Colonic mucosa (tissue), 4 donors: ENCODE measurements around the gene PPP1R1C. TPM values are rescaled to one million over a fixed set of nuclear protein-coding genes. Genes with fewer than 3 reads are reported as not detected.
"Not testable (repeated sequence)": the region's sequence is repeated elsewhere in the genome, so short reads cannot be mapped to it uniquely, and the experiment has no call there.

ENCODE experiments used
- DNase-seq: peaks from one replicate; pipeline ENCODE4 v3.0.0-alpha.2; 2020
- H3K27ac ChIP-seq: fragments of 200-600 bp; one replicate; pipeline ENCODE4 v1.8.0; 2021
- H3K27me3 ChIP-seq: fragments of 200-600 bp; one replicate; pipeline ENCODE4 v1.8.0; 2021
- H3K36me3 ChIP-seq: fragments of 200-600 bp; one replicate; pipeline ENCODE4 v1.8.0; 2021
- H3K4me1 ChIP-seq: fragments of 200-600 bp; one replicate; pipeline ENCODE4 v1.8.0; 2021; ENCODE audit warnings: mild to moderate bottlenecking
- H3K4me3 ChIP-seq: fragments of 200-600 bp; one replicate; pipeline ENCODE4 v1.8.0; 2021
- H3K9ac ChIP-seq, 2 donors: one replicate each; pipeline ENCODE4 v1.7.0; 2013; ENCODE audit warnings: control low read depth in 2 of 2, low read depth in 2 of 2, low read length in 2 of 2
- H3K9me3 ChIP-seq: fragments of 200-600 bp; one replicate; pipeline ENCODE4 v1.8.0; 2021
- intact Hi-C: fragments of 100-400 bp; cut with DNase I; formaldehyde crosslinking; loops from one replicate; pipeline ENCODE4 v1.14.1; 2022
- total RNA-seq, 2 donors: library from RNA; stranded (reverse); fragmentation: NEBNext Ultra II Directional in 1 of 2; extraction: Animal tissue kit (Norgen Biotek cat#: 25700) in 1 of 2; gene quantifications; one replicate each; pipeline ENCODE4 v1.2.1, GENCODE V29; 2021
- TF ChIP-seq, protein P1 (sequence below): fragments of 200-600 bp; IDR thresholded peaks from one replicate; pipeline ENCODE4 v1.8.0; 2022; ENCODE audit warnings: antibody characterized with exemption, mild to moderate bottlenecking
- donor health status: healthy.
- donor health status: DM: no; HTN: no; CAD: no.
- donor health status: DM: no; HTN: no; CAD: no.

The PPP1R1C gene
- total RNA-seq, 2 donors from 2014 or later, result not detected

DNA sequence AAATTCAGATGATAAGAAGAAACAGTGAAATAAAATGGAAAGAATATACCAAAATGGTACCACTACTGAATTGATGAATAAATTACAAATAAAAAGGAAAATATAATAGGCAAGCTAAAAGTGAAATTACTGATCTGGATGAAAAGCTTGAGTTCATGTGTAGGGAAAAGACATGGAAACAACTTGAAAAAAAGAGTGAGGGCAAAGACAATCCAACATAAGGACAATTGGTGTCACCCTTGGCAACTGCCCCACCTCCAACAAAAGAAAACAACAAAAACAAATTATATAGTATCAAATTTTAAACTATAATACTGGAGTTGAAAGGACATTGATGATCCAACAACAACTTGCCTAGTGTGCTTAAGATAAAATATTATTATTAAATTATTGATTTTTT lies 37.6 kb downstream of the PPP1R1C start:
- intact Hi-C loops, result no loop called here

DNA sequence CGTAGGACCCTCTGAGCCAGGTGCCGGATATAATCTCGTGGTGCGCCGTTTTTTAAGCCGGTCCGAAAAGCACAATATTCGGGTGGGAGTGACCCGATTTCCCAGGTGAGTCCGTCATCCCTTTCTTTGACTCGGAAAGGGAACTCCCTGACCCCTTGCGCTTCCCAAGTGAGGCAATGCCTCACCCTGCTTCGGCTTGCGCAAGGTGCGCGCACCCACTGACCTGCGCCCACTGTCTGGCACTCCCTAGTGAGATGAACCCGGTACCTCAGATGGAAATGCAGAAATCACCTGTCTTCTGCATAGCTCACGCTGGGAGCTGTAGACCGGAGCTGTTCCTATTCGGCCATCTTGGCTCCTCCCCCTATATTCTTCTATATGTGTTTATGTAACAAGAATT lies 45.2 kb downstream of the PPP1R1C start:
- intact Hi-C loops, H3K27me3 ChIP-seq, H3K27ac ChIP-seq, H3K4me1 ChIP-seq, H3K9me3 ChIP-seq, H3K36me3 ChIP-seq, DNase-seq, H3K9ac ChIP-seq: not testable (repeated sequence)
- H3K4me3 ChIP-seq, result peak overlapping the region; percentile 25

More for the DNA sequence above, 37.6 kb downstream of the PPP1R1C start:
- no peak for DNase-seq
- Histone ChIP-seq H3K36me3 (no peaks in the 10 kb centered on the region), H3K4me3 (no peak overlapping the region), H3K27ac (no peak overlapping the region), H3K27me3 (no peaks in the 10 kb centered on the region), H3K9ac (no peak overlapping the region), H3K9me3 (no peaks in the 10 kb centered on the region), H3K4me1 (no peaks in the 10 kb centered on the region)
- TF ChIP-seq, protein P1, sequence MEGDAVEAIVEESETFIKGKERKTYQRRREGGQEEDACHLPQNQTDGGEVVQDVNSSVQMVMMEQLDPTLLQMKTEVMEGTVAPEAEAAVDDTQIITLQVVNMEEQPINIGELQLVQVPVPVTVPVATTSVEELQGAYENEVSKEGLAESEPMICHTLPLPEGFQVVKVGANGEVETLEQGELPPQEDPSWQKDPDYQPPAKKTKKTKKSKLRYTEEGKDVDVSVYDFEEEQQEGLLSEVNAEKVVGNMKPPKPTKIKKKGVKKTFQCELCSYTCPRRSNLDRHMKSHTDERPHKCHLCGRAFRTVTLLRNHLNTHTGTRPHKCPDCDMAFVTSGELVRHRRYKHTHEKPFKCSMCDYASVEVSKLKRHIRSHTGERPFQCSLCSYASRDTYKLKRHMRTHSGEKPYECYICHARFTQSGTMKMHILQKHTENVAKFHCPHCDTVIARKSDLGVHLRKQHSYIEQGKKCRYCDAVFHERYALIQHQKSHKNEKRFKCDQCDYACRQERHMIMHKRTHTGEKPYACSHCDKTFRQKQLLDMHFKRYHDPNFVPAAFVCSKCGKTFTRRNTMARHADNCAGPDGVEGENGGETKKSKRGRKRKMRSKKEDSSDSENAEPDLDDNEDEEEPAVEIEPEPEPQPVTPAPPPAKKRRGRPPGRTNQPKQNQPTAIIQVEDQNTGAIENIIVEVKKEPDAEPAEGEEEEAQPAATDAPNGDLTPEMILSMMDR, result no peak

DNA sequence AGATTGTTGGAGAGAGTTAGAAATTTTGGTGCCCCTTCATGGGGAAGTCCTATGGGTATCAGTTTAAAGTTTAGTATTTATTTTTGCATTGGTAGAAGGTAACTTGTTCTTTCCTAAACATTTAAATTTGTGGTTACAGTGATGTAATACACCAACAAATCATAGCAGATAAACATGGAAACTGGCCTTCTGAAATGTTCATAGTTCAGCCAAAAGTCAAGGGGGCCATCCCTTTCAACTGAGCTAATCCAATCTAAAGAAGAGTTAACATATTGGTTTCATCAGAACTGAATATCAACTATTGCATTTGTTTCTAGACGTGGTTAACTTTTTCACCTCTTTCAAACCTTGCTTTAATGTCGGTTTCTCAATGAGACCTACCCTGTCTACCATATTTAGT lies 46.3 kb downstream of the PPP1R1C start:
- no peak overlapping the region for H3K4me3 ChIP-seq
- H3K27me3 ChIP-seq, result no peaks in the 10 kb centered on the region
- no peaks in the 10 kb centered on the region for H3K9me3 ChIP-seq
- H3K36me3 ChIP-seq, result no peaks in the 10 kb centered on the region
- no peak for DNase-seq
- no peak overlapping the region for H3K9ac ChIP-seq
- intact Hi-C loops, result no loop called here
- H3K4me1 ChIP-seq, result no peaks in the 10 kb centered on the region
- TF ChIP-seq, protein P1, result no peak
- H3K27ac ChIP-seq, result no peak overlapping the region

DNA sequence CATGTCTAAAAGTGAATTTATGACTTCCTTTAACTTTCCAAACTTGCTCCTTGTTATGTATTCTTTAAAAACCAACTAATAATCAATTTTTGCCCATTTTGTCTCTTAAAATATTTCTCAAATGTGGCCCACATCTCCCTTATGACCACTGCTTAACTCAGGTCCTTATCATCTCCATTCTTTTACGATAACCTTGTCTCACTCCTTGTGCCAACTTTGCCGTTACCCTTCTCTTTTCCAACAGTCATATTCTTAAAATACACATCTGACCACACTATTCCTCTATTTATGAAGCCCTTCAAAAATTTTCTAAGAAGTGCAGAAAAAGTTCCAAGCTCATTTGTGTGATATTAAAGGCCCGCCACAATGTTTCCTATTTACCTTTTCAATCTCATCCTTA lies 47.8 kb downstream of the PPP1R1C start:
- H3K9me3 ChIP-seq, result no peaks in the 10 kb centered on the region
- intact Hi-C loops, result no loop called here
- no peaks in the 10 kb centered on the region for H3K36me3 ChIP-seq
- no peak overlapping the region for H3K9ac ChIP-seq
- H3K27me3 ChIP-seq, result no peaks in the 10 kb centered on the region
- no peak for DNase-seq
- H3K4me1 ChIP-seq, result no peaks in the 10 kb centered on the region
- no peak overlapping the region for H3K27ac ChIP-seq
- no peak overlapping the region for H3K4me3 ChIP-seq
- TF ChIP-seq, protein P1, result no peak

DNA sequence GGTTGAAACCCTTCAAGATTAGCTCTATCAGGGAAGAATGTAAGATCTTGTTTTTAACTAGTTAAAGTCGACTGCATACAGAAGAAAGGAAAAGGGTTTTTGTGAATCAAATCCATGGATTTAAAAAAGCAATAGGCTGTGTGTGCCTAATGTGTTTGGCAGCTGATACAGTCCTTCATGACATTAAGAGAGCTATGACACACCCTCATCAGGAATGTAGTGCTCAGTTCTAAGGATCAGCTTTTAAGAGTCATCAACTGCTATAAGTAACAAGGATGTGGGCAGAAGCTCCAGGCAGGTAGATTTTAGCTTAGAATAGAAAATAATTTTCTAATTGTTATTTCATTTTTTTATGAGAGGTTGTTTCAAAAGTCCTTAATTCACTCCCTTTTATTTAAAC lies 52.9 kb downstream of the PPP1R1C start:
- Histone ChIP-seq H3K9me3 (no peaks in the 10 kb centered on the region), H3K36me3 (no peaks in the 10 kb centered on the region), H3K4me3 (no peak overlapping the region), H3K27me3 (no peaks in the 10 kb centered on the region), H3K9ac (no peak overlapping the region), H3K4me1 (no peaks in the 10 kb centered on the region), H3K27ac (no peak overlapping the region)
- intact Hi-C loops, result no loop called here
- TF ChIP-seq, protein P1, result no peak
- no peak for DNase-seq

DNA sequence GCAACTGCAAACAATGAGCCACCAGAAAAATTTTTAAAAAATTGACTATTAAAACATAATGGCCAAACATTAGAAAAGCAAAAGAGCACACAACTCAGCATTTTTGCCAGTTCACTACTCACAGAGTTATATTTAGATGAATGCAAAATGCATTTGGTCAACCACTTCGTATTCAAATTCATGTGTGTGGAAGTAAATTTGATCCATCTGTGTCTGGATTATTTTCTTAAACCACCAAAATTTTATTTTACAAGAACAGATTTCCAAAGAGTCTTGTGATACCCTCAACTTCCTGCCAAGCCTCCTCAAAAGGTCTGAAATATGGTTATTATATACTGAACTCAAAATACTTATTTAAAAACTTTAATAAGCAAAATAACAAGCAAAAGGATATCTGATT lies 57.4 kb downstream of the PPP1R1C start:
- Histone ChIP-seq H3K4me3 (no peak overlapping the region), H3K27ac (no peak overlapping the region), H3K9me3 (no peaks in the 10 kb centered on the region), H3K36me3 (no peaks in the 10 kb centered on the region), H3K9ac (no peak overlapping the region), H3K4me1 (no peaks in the 10 kb centered on the region), H3K27me3 (no peaks in the 10 kb centered on the region)
- TF ChIP-seq, protein P1, result no peak
- no peak for DNase-seq
- intact Hi-C loops, result no loop called here
